Fibroblast of lung (primary cell): Measurements from ENCODE around the gene INTS6. TPM values are rescaled to one million over a fixed set of nuclear protein-coding genes. Genes with fewer than 3 reads are reported as not detected.

Experiments used
- DNase-seq, 2 donors: peaks; one replicate each; pipeline versions ENCODE4 v3.0.0 to v3.0.0-alpha.2; 2010; ENCODE audit warnings: low read depth in 2 of 2
- H2AFZ ChIP-seq: 2 replicates; pipeline ENCODE4 v1.5.1; 2012; ENCODE audit warnings: low read length, control low read depth, inconsistent platforms
- H3K27ac ChIP-seq: 2 replicates; pipeline ENCODE4 v1.5.1; 2011; ENCODE audit warnings: low read length, control low read depth; ENCODE audit not compliant: insufficient read depth
- H3K27me3 ChIP-seq: 2 replicates; pipeline ENCODE4 v1.5.1; 2011; ENCODE audit warnings: mild to moderate bottlenecking, low read length; ENCODE audit not compliant: control insufficient read depth, insufficient read depth
- H3K36me3 ChIP-seq: 2 replicates; pipeline ENCODE4 v1.5.1; 2011; ENCODE audit warnings: low read length; ENCODE audit not compliant: control insufficient read depth, insufficient read depth
- H3K4me1 ChIP-seq: 2 replicates; pipeline ENCODE4 v1.5.1; 2011; ENCODE audit warnings: low read length; ENCODE audit not compliant: control insufficient read depth, insufficient read depth; ENCODE audit errors: extremely low read depth
- H3K4me2 ChIP-seq: 2 replicates; pipeline ENCODE4 v1.5.1; 2011; ENCODE audit warnings: low read length, control low read depth; ENCODE audit not compliant: insufficient read depth; ENCODE audit errors: extremely low read depth
- H3K4me3 ChIP-seq, 4 experiments: fragments of 200-600 bp in 1 of 4; sonication (generic) in 1 of 4; replicated peaks in 1 of 4; 2 replicates each; pipeline ENCODE4 v1.5.1; 2011 to 2016; ENCODE audit warnings: low read length in 4 of 4, low read depth in 3 of 4, mild to moderate bottlenecking in 3 of 4, control low read depth in 2 of 4, inconsistent platforms in 1 of 4, mixed read lengths in 1 of 4; ENCODE audit not compliant: insufficient read depth in 1 of 4; ENCODE audit errors: control extremely low read depth in 1 of 4
- H3K79me2 ChIP-seq: 2 replicates; pipeline ENCODE4 v1.5.1; 2012; ENCODE audit warnings: mild to moderate bottlenecking, low read length, inconsistent platforms; ENCODE audit not compliant: control insufficient read depth, insufficient read depth
- H3K9ac ChIP-seq: 2 replicates; pipeline ENCODE4 v1.5.1; 2011; ENCODE audit warnings: mild to moderate bottlenecking, low read length, control low read depth; ENCODE audit not compliant: insufficient read depth
- H3K9me3 ChIP-seq: 2 replicates; pipeline ENCODE4 v1.5.1; 2012; ENCODE audit warnings: low read depth, low read length; ENCODE audit not compliant: control insufficient read depth, insufficient read depth
- H4K20me1 ChIP-seq: 2 replicates; pipeline ENCODE4 v1.5.1; 2011; ENCODE audit warnings: low read length; ENCODE audit not compliant: control insufficient read depth, insufficient read depth; ENCODE audit errors: extremely low read depth
- EZH2 ChIP-seq: IDR thresholded peaks from 2 replicates; pipeline ENCODE4 v1.5.1; 2012; ENCODE audit warnings: low read length, control low read depth, mild to moderate bottlenecking; ENCODE audit errors: missing control alignments
- polyA plus RNA-seq, 2 donors: library from polyadenylated mRNA; depleted of rRNA in 1 of 2; stranded (reverse) in 1 of 2; unstranded in 1 of 2; fragments of >200 nt; gene quantifications; 2 replicates each; pipeline ENCODE4 v1.2.1, GENCODE V29; 2011 to 2012; ENCODE audit warnings: missing spikeins in 1 of 2
- total RNA-seq: library from RNA; depleted of rRNA; stranded (reverse); fragments of >200 nt; gene quantifications from 2 replicates; pipeline ENCODE4 v1.2.1, GENCODE V29; 2014
- TF ChIP-seq, protein P1 (sequence below), 2 donors: IDR thresholded peaks in 1 of 2; conservative IDR thresholded peaks in 1 of 2; 1 replicate in 1 of 2; 2 replicates in 1 of 2; pipeline ENCODE4 v1.5.1; 2011 to 2012; ENCODE audit warnings: low read length in 2 of 2, control low read depth in 1 of 2, inconsistent platforms in 1 of 2, low read depth in 1 of 2, mild to moderate bottlenecking in 1 of 2

Gene INTS6
- total and polyA plus RNA-seq, 2 donors (not counting 1 experiment from before 2014, with no cell fraction given), result 29.3 to 66.7 TPM

DNA sequence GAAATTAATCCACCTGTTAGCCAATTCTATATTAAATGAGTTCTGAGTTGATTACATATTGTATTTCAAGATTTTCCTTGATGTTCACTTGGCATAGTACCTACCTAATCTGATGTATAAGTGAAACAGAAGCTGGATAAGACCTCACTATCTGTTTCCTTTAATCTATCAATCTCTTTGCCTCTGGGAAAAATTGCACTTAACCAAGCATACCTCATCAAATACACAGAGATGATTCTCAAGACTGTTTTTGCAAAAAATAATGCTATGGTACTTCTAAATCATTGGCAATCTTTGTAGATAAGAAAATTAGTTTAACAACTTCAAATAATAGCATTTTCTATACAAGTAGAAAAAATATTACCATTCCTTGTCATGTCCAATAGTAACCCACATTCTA lies 58.1 kb downstream of the INTS6 start:
- H3K9ac ChIP-seq, result no peak overlapping the region
- no peaks in the 10 kb centered on the region for H3K36me3 ChIP-seq
- no peak for DNase-seq
- H3K27me3 ChIP-seq, result no peaks in the 10 kb centered on the region
- H3K4me2 ChIP-seq, result no peak overlapping the region
- H3K79me2 ChIP-seq, result peaks cover 27% of the 10 kb centered on the region
- no peaks in the 10 kb centered on the region for H3K9me3 ChIP-seq
- H2AFZ ChIP-seq, result no peak overlapping the region
- no peak overlapping the region for H3K4me3 ChIP-seq
- TF ChIP-seq, protein P1, sequence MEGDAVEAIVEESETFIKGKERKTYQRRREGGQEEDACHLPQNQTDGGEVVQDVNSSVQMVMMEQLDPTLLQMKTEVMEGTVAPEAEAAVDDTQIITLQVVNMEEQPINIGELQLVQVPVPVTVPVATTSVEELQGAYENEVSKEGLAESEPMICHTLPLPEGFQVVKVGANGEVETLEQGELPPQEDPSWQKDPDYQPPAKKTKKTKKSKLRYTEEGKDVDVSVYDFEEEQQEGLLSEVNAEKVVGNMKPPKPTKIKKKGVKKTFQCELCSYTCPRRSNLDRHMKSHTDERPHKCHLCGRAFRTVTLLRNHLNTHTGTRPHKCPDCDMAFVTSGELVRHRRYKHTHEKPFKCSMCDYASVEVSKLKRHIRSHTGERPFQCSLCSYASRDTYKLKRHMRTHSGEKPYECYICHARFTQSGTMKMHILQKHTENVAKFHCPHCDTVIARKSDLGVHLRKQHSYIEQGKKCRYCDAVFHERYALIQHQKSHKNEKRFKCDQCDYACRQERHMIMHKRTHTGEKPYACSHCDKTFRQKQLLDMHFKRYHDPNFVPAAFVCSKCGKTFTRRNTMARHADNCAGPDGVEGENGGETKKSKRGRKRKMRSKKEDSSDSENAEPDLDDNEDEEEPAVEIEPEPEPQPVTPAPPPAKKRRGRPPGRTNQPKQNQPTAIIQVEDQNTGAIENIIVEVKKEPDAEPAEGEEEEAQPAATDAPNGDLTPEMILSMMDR (conservative IDR thresholded peaks at IDR 0.05 in 1 of 2, IDR thresholded peaks at IDR 0.05 in 1 of 2; ENCODE audit: low read depth in 1 of 2, low read length in 2 of 2), result no peak
- TF ChIP-seq EZH2, result no peak
- no peak overlapping the region for H3K27ac ChIP-seq
- H3K4me1 ChIP-seq, result peaks cover 3% of the 10 kb centered on the region
- peaks cover 2% of the 10 kb centered on the region for H4K20me1 ChIP-seq

DNA sequence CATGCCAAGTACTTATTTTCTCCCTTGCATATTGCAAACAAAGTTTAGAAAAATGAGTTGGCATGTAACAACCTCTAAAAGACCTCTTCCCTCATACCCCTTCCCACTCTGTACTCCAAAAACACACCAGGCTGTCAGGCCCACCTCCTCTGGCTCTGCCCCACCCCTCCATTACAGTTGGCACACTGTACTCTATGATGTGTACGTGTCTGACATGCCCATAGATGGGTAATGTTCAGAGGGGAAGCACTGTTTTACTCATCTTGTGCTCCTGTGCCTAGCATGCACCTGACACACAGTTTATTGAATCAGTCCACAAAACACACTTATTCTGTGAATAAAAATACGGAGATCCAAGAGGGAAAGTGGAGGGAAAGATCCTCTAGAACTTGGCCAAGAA lies 67.7 kb downstream of the INTS6 start:
- Histone ChIP-seq H3K27ac (no peak overlapping the region), H4K20me1 (no peaks in the 10 kb centered on the region), H3K4me3 (no peak overlapping the region), H3K4me1 (no peaks in the 10 kb centered on the region), H2AFZ (no peak overlapping the region), H3K79me2 (no peaks in the 10 kb centered on the region), H3K9me3 (no peaks in the 10 kb centered on the region), H3K27me3 (no peaks in the 10 kb centered on the region), H3K4me2 (no peak overlapping the region), H3K9ac (no peak overlapping the region), H3K36me3 (no peaks in the 10 kb centered on the region)
- no peak for TF ChIP-seq EZH2
- TF ChIP-seq, protein P1 (conservative IDR thresholded peaks at IDR 0.05 in 1 of 2, IDR thresholded peaks at IDR 0.05 in 1 of 2; ENCODE audit: low read depth in 1 of 2, low read length in 2 of 2), result no peak
- DNase-seq, result no peak

DNA sequence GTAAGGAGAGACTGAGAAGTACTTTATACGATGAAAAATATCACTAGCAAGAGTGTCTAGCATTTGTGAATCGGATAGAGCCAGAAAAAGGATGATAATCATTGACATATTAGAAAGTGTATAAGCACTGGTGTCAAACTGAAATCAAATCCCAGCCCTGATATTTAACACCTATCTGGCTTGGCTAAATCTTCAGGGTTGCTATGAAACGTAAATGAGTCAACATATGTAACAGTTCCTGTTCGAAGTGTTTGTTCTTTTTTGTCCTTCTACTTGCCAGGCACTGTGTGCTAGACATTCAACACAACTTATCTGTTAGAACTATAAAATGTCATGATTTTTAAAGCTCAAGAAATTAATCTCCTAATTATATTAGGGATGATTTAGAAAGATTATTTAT lies 72.6 kb downstream of the INTS6 start:
- H3K27ac ChIP-seq, result no peak overlapping the region
- peaks cover 3% of the 10 kb centered on the region for H3K36me3 ChIP-seq
- H3K9ac ChIP-seq, result no peak overlapping the region

More for the DNA sequence above, 72.6 kb downstream of the INTS6 start:
- DNase-seq, result peak; percentile 20 to 43
- no peaks in the 10 kb centered on the region for H3K79me2 ChIP-seq
- H3K4me1 ChIP-seq, result no peaks in the 10 kb centered on the region
- no peaks in the 10 kb centered on the region for H4K20me1 ChIP-seq
- H3K4me3 ChIP-seq, result no peak overlapping the region
- no peak overlapping the region for H3K4me2 ChIP-seq
- TF ChIP-seq EZH2, result no peak
- TF ChIP-seq, protein P1 (conservative IDR thresholded peaks at IDR 0.05 in 1 of 2, IDR thresholded peaks at IDR 0.05 in 1 of 2; ENCODE audit: low read depth in 1 of 2, low read length in 2 of 2), result no peak
- H2AFZ ChIP-seq, result no peak overlapping the region
- no peaks in the 10 kb centered on the region for H3K9me3 ChIP-seq
- no peaks in the 10 kb centered on the region for H3K27me3 ChIP-seq
